Ascending aorta (tissue), 2 donors: ENCODE data around the gene ZNF74. TPM values are rescaled to one million over a fixed set of nuclear protein-coding genes. Genes with fewer than 3 reads are reported as not detected.
A peak's percentile ranks its signal among the peaks of the same experiment; 100 is the strongest.

Experiments used
- DNase-seq, 2 donors: peaks; one replicate each; pipeline ENCODE4 v3.0.0-alpha.2; 2019; ENCODE audit warnings: low spot score in 2 of 2
- H3K27ac ChIP-seq, 2 donors: fragments of 200-600 bp; sonication (generic); one replicate each; pipeline ENCODE4 v1.5.1; 2016 to 2017; ENCODE audit warnings: mild to moderate bottlenecking in 1 of 2
- H3K27me3 ChIP-seq: fragments of 200-600 bp; sonication (generic); one replicate; pipeline ENCODE4 v1.5.1; 2017
- H3K36me3 ChIP-seq, 2 donors: fragments of 200-600 bp; sonication (generic); one replicate each; pipeline ENCODE4 v1.5.1; 2016
- H3K4me1 ChIP-seq, 2 donors: fragments of 200-600 bp; sonication (generic); one replicate each; pipeline ENCODE4 v1.5.1; 2016 to 2017; ENCODE audit warnings: mild to moderate bottlenecking in 1 of 2
- H3K4me3 ChIP-seq, 2 donors: fragments of 200-600 bp; sonication (generic); one replicate each; pipeline ENCODE4 v1.5.1; 2016 to 2017; ENCODE audit warnings: mild to moderate bottlenecking in 1 of 2
- H3K9me3 ChIP-seq, 2 donors: fragments of 200-600 bp; sonication (generic); one replicate each; pipeline ENCODE4 v1.5.1; 2016
- intact Hi-C: fragments of 100-400 bp; cut with DNase I; formaldehyde crosslinking; loops from one replicate; pipeline ENCODE4 v1.15.1; 2023
- total RNA-seq: library from RNA; depleted of rRNA; stranded (reverse); fragments of >200 nt; gene quantifications from one replicate; pipeline ENCODE4 v1.1.0, GENCODE V29; 2016
- TF ChIP-seq, protein P1 (sequence below), 3 experiments: fragments of 200-600 bp in 2 of 3; fragments of 450-650 bp in 1 of 3; sonication (generic) in 2 of 3; IDR thresholded peaks; one replicate each; pipeline ENCODE4 v1.5.1; 2016 to 2019; ENCODE audit warnings: antibody characterized with exemption in 3 of 3, mild to moderate bottlenecking in 1 of 3, moderate library complexity in 1 of 3

ZNF74 gene
- total RNA-seq, 1 donor from 2014 or later, result 28.9 TPM

DNA sequence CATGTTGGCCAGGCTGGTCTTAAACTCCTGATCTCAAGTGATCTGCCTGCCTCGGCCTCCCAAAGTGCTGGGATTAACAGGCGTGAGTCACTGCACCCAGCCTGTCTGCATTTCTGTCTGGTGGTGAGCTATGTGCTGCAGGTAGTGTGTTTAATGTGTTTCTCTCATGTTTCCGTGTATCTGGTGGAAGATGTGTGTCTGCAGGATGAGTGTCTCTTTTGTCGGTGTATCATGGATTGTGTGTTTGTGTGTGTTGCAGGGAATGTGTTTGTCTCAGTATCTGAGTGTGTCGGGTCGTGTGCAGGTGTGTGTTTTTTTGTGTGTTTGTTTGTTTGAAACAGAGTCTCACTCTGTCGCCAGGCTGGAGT, 27.5 kb downstream of the ZNF74 start:
- DNase-seq, result no peak
- H3K27me3 ChIP-seq, result no peaks in the 10 kb centered on the region
- peaks cover 5 to 21% of the 10 kb centered on the region in 2 donors for H3K4me1 ChIP-seq
- H3K4me3 ChIP-seq, result no peak overlapping the region
- H3K9me3 ChIP-seq, result no peaks in the 10 kb centered on the region
- intact Hi-C loops, result no loop called here
- peaks cover 12 to 19% of the 10 kb centered on the region in 2 donors for H3K36me3 ChIP-seq
- H3K27ac ChIP-seq, result no peak overlapping the region
- TF ChIP-seq, protein P1, sequence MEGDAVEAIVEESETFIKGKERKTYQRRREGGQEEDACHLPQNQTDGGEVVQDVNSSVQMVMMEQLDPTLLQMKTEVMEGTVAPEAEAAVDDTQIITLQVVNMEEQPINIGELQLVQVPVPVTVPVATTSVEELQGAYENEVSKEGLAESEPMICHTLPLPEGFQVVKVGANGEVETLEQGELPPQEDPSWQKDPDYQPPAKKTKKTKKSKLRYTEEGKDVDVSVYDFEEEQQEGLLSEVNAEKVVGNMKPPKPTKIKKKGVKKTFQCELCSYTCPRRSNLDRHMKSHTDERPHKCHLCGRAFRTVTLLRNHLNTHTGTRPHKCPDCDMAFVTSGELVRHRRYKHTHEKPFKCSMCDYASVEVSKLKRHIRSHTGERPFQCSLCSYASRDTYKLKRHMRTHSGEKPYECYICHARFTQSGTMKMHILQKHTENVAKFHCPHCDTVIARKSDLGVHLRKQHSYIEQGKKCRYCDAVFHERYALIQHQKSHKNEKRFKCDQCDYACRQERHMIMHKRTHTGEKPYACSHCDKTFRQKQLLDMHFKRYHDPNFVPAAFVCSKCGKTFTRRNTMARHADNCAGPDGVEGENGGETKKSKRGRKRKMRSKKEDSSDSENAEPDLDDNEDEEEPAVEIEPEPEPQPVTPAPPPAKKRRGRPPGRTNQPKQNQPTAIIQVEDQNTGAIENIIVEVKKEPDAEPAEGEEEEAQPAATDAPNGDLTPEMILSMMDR (IDR thresholded peaks at IDR 0.05), result no peak

DNA sequence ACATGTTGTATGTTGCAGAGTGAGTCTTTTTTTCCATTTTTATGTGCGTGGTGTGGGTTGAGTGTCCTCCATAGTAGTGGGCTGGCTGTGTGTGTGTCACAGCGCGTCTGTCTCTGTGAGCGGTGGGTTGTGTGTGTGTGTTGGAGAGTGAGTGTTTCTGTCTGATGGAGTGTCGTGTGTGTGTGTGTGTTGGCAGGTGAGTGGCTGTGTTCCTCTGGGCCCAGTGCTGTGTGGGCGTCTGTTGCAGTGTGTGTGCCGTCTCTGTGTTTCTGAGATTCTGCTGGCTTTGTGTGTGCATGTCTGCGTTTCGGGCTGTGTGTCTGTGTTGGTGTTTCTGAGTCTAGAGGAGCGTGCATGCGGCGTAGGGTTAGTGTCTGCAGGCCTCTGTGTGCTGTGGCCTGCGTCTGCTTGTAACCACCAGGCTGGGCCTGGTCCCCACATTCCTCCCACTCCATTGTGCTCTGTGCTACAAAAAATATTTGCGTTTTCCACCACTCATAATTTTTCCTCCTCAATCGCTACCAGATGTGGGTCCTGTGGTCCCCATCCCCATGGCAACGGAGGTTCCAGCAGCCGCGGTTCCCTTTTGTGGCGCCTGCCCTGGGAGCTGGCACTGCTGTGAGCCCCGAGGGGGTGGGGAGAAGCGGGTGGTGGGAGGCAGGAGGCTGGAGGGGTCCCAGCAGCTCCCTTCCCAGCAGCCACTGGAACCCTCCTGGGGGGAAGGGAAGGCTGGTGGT, 28.5 kb downstream of the ZNF74 start:
- DNase-seq, result no peak
- no peaks in the 10 kb centered on the region for H3K9me3 ChIP-seq
- no peak overlapping the region for H3K4me3 ChIP-seq

DNA sequence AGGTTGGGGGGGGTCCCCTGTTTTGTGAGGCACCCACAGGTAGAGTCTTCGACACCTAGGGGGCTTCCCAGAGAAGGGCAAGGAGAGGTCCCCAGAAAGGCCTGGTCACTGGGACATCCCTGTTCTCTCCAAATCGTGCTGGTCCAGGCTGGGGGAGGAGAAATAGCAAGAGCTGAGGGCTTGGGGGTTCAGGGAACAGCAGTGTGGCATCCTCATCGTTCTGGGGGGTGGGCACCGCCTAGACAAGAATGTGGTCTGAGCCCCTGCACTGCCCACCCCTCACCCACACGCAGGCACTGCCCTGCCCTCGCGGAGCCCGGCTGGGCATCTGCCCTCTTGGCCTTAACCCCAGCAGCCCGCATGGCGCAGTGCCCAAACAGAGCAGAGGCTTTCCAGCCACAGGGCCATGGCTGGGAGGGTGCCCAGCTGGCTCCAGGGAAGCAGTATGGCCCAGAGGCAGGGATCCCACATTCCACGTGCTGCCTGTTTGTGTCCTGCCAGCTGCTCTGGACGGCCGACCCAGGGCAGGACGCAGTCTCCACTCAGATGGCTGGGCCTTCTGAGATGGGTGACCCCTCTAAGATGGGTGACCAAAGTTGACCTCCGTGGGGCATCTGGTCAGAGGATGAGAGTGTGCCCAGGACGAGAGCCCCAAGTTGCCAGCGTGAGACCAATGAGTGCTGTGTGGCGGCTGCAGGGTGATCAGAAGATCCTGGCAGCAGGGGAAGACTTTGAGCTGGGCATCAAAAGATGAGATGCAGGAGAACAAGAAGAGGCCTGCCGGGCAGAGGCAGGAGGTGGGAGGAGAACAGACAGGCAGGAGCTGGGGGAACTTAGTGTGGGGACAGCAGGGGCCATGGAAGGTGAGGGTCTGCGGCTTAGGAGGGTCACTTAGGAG, 29.3 kb downstream of the ZNF74 start:
- TF ChIP-seq, protein P1 (IDR thresholded peaks at IDR 0.05), result no peak
- peak overlapping the region in 1 of 2 donors; percentile 0 for H3K4me3 ChIP-seq
- intact Hi-C loops, result loop anchor here (2.0 kb wide), 1 partner anchor 14 kb away; the partner anchor contains the start of gene SCARF2
- peak overlapping the region in 1 of 2 donors; percentile 45 for H3K27ac ChIP-seq
- no peaks in the 10 kb centered on the region for H3K27me3 ChIP-seq
- DNase-seq, result peak in 1 of 2 donors; percentile 82
- H3K36me3 ChIP-seq, result peaks cover 21 to 35% of the 10 kb centered on the region in 2 donors
- peaks cover 5 to 21% of the 10 kb centered on the region in 2 donors for H3K4me1 ChIP-seq
- no peaks in the 10 kb centered on the region for H3K9me3 ChIP-seq

More for the DNA sequence above, 28.5 kb downstream of the ZNF74 start:
- TF ChIP-seq, protein P1 (IDR thresholded peaks at IDR 0.05), result no peak
- Histone ChIP-seq H3K36me3 (peaks cover 15 to 28% of the 10 kb centered on the region in 2 donors), H3K4me1 (peaks cover 5 to 21% of the 10 kb centered on the region in 2 donors), H3K27me3 (no peaks in the 10 kb centered on the region), H3K27ac (peak overlapping the region in 1 of 2 donors; percentile 45)
- intact Hi-C loops, result loop anchor here (2.0 kb wide), 1 partner anchor 14 kb away; the partner anchor contains the start of gene SCARF2

DNA sequence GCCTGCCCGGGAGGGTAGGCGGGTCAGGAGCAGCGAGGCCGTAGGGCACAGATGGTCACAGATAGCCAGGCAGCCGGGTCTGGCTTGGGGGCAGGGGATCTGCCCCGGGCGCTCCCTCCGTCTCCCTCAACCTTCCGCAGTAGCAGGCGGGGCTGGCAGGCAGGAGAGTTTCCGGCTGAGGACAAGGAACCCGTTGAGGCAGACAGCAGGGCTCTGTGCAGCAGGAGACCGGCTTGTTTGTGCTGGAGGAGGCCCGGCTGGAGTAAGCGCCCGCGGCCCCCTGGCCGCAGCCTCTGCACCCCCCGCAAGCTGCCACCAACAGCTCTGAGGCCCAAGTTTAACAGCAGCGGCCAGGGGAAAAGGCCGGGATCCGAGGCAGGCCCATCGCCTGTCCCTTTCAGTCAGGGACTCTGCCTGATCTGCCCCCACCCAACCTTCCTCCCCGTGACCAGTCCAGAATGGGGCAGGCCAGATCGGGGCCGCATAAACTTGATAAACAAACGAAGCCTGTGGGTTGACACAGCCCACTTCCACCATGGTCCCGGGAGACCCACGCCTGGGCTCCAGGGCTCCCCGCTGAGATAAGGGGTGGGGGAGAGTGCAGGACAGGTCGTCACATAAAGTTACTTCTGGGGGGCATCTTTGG, 30.1 kb downstream of the ZNF74 start:
- Histone ChIP-seq H3K36me3 (peaks cover 29 to 43% of the 10 kb centered on the region in 2 donors), H3K9me3 (no peaks in the 10 kb centered on the region), H3K27me3 (no peaks in the 10 kb centered on the region), H3K4me1 (peaks cover 5 to 21% of the 10 kb centered on the region in 2 donors), H3K4me3 (no peak overlapping the region), H3K27ac (peak overlapping the region in 1 of 2 donors; percentile 45)
- no peak for DNase-seq
- intact Hi-C loops, result loop anchor here (2.0 kb wide), 1 partner anchor 13 kb away; the partner anchor contains the start of gene SCARF2
- TF ChIP-seq, protein P1 (IDR thresholded peaks at IDR 0.05), result no peak

DNA sequence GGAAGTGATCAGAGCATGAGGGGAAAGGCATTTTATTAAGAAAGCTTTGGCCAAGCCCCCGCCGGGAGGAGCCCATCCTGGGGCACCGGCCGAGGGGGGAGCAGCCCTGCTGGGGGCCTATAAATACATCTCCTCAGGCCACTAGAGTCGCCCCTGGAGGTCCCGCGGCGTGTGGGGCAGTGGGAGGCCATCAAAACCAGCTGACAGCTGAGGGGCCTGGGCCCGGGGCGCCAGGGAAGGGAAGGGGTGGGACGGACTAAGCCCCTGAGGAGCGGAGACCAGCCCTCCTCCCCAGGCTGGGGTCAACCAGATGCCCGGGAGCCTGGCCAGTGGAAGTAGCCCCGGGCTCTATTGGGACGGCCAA, 30.6 kb downstream of the ZNF74 start:
- peak overlapping the region in 1 of 2 donors; percentile 45 for H3K27ac ChIP-seq
- no peaks in the 10 kb centered on the region for H3K9me3 ChIP-seq
- H3K27me3 ChIP-seq, result no peaks in the 10 kb centered on the region
- H3K4me1 ChIP-seq, result peaks cover 5 to 21% of the 10 kb centered on the region in 2 donors
- intact Hi-C loops, result no loop called here
- peak in 1 of 2 donors; percentile 54 for DNase-seq
- TF ChIP-seq, protein P1 (IDR thresholded peaks at IDR 0.05), result no peak
- H3K36me3 ChIP-seq, result peaks cover 34 to 48% of the 10 kb centered on the region in 2 donors
- no peak overlapping the region for H3K4me3 ChIP-seq
